Measurements from ENCODE around the gene AKT1.
"Not testable (repeated sequence)": the region's sequence is repeated elsewhere in the genome, so short reads cannot be mapped to it uniquely, and the experiment has no call there.

Gene AKT1

DNA sequence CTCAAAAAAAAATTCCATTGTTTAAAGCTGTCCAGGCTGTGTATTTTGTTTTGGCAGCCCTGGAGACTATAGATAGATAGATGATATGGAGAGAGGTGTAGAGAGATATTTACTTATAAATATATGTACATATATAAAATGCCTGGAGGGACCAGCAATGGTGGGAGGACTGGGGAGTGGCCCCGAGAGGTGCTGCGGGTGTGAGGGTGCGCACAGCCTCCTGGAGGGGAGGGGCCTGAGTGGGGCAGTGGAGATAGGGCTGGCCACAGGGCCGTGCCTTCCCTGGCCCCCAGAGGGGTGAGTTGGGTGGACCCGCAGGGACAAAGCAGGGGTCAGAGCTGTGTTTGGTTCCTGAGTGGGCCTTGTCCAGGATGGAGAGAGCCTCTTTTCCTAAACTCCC lies 65.1 kb downstream of the AKT1 start:
- TF ChIP-seq, protein P1, sequence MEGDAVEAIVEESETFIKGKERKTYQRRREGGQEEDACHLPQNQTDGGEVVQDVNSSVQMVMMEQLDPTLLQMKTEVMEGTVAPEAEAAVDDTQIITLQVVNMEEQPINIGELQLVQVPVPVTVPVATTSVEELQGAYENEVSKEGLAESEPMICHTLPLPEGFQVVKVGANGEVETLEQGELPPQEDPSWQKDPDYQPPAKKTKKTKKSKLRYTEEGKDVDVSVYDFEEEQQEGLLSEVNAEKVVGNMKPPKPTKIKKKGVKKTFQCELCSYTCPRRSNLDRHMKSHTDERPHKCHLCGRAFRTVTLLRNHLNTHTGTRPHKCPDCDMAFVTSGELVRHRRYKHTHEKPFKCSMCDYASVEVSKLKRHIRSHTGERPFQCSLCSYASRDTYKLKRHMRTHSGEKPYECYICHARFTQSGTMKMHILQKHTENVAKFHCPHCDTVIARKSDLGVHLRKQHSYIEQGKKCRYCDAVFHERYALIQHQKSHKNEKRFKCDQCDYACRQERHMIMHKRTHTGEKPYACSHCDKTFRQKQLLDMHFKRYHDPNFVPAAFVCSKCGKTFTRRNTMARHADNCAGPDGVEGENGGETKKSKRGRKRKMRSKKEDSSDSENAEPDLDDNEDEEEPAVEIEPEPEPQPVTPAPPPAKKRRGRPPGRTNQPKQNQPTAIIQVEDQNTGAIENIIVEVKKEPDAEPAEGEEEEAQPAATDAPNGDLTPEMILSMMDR (IDR thresholded peaks at IDR 0.05; ENCODE audit: insufficient read depth, low read depth, low read length, missing control alignments): no peak
- H3K4me3 ChIP-seq (ENCODE audit: low read length): no peak overlapping the region
- no peak for DNase-seq (ENCODE audit: low read depth)

DNA sequence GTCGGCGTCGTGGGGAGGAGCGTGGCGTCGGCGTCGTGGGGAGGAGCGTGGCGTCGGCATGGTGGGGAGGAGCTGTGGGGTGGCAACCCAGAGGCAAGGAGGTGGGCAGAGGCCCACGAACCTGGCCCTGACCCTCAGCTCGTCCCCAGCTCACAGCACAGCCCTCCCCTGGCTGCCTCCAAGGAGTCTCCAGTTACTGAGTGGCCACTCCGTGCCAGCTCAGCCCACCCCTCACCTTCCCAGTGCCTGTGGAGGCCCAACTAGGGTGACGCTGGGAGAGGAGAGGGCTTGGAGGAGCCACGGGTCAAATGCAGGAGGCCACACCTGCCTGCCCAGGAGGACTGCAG lies 65.7 kb downstream of the AKT1 start:
- TF ChIP-seq, protein P1 (IDR thresholded peaks at IDR 0.05; ENCODE audit: insufficient read depth, low read depth, low read length, missing control alignments): no peak
- no peak overlapping the region for H3K4me3 ChIP-seq (ENCODE audit: low read length)
- no peak for DNase-seq (ENCODE audit: low read depth)

DNA sequence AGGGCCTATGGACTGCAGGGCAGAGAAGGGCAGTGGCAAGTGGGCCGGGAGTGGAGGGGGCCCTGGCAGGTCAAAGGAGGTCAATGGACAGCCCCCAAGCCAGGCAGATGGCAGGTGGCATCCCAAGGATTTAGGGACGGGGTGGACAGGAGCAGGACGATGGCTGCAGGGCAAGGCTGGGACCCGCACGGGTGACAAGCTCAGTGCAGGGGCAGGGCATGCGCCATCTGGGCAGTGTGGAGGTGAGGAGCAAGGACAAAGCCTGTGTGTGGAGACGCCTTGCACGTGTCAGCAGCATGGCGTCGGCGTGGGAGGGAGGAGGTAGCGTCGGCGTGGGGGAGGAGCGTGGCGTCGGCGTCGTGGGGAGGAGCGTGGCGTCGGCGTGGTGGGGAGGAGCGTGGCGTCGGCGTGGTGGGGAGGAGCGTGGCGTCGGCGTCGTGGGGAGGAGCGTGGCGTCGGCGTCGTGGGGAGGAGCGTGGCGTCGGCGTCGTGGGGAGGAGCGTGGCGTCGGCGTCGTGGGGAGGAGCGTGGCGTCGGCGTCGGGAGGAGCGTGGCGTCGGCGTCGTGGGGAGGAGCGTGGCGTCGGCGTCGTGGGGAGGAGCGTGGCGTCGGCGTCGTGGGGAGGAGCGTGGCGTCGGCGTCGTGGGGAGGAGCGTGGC lies 66.2 kb downstream of the AKT1 start:
- not testable (repeated sequence) for H3K4me3 ChIP-seq (ENCODE audit: low read length); DNase-seq (ENCODE audit: low read depth)

DNA sequence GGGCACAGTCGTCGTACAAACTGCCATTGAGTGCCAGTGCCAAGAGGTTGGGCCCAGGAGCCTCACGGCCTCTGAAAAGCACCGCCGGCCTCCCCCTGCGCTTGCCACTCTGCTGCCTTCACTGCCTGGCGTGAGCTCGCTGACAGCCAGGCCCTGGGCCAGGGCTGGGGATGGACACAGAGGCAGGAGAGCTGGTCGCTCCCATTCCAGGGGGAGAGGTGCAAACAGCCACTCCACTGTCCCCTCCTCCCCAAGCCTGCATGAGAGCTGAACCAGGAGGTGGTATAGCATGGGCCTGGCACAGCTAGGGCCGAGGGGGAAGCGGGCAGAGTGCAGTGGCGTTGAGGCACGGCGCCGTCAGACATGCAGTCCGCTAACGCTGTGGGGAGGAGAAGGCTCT lies 66.9 kb downstream of the AKT1 start:
- TF ChIP-seq, protein P1 (IDR thresholded peaks at IDR 0.05; ENCODE audit: insufficient read depth, low read depth, low read length, missing control alignments): no peak
- DNase-seq (ENCODE audit: low read depth): no peak
- no peak overlapping the region for H3K4me3 ChIP-seq (ENCODE audit: low read length)

DNA sequence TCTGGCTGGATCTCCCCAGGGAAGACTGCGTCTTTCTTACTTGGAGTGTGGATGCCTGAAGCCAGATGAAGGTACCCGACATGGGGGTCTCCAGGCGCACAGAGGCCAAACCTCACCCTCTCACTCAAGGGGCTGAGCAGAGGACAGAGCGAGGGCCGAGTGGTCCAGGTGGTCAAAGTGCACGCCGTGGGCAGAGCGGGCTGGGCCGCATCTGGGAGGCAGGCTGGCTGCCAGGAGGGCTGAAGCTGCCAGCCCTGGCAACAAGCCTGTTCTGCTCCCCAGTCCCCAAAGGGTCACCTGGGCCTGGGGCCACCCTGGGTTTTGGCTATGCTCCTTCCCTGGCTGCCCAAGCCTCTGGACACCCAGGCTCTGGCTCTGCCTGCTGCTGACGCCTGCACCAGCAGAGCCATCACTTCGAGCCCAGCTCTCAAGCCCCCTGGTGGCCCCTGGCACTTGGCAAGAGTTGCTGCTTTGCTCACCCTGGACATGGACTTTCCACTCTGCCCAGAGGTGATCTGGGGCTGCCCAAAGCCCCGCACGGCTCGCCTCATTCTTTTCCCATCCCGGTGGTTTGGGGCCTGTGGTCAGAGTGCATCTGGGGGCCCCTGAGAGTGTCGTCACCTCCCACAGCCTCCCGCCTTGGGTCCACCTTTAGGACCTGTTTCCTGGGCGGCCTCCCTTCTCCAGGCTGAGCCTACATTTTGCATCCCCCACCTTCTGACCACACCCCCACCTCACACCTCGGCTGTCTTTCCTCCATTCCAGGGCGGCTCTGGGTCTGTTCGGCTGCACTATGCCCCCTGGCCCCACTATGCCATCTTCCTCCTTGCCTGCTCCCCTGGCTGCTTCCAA lies 68.7 kb downstream of the AKT1 start:
- no peak for DNase-seq (ENCODE audit: low read depth)
- H3K4me3 ChIP-seq (ENCODE audit: low read length): no peak overlapping the region
- TF ChIP-seq, protein P1 (IDR thresholded peaks at IDR 0.05; ENCODE audit: insufficient read depth, low read depth, low read length, missing control alignments): no peak

DNA sequence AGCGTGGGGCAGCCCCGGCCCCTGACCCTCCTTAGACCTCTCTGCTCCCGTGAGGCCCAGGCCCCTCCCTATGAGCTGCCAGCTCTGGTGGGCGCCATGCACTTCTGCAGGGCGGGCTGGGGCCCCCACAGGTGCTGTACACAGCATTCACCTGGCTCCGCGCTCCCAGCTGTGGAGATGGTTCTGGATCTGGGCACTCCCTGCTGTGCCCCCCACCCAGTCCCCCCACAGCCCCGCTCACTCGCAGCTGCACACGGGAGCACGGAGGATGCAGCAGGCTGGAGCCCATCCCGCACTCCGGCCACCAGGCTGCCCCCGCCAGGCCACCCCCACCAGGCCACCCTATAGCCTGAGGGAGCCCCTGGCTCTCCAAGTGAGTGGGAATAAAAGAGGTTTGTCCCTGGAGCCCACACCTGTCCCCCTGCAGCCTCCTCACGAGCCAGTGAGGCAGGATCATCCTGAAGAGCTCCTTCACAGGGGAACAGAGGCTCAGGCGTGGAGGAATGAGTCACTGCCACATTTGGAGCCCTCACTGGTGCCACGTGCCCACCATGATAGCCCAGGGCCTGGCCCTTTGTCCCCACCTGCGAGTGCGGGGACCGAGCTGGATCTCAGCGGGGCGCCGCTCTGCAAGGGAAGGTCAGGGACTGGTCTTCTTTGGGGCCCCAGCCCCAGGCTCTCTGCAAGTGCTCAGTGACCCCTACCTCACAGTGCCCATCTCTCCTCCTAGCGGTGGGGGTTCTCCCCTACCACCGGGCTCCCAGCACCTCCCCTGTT lies 69.6 kb downstream of the AKT1 start:
- no peak overlapping the region for H3K4me3 ChIP-seq (ENCODE audit: low read length)
- no peak for DNase-seq (ENCODE audit: low read depth)
- TF ChIP-seq, protein P1 (IDR thresholded peaks at IDR 0.05; ENCODE audit: insufficient read depth, low read depth, low read length, missing control alignments): no peak
